Uterus (tissue), 4 donors: ENCODE data around the gene GNB5. TPM values are rescaled to one million over a fixed set of nuclear protein-coding genes. Genes with fewer than 3 reads are reported as not detected.

Experiments
- DNase-seq, 2 donors: peaks; one replicate each; pipeline ENCODE4 v3.0.0-alpha.2; 2019 to 2020
- H3K27ac ChIP-seq, 2 donors: fragments of 200-600 bp; sonication (generic); 1 replicate in 1 of 2; 2 replicates in 1 of 2; pipeline ENCODE4 v1.5.1; 2016 to 2018
- H3K27me3 ChIP-seq, 2 donors: fragments of 200-600 bp; sonication (generic); one replicate each; pipeline ENCODE4 v1.5.1; 2018 to 2019; ENCODE audit warnings: control low read depth in 1 of 2
- H3K36me3 ChIP-seq, 2 donors: fragments of 200-600 bp; sonication (generic); one replicate each; pipeline ENCODE4 v1.5.1; 2019; ENCODE audit warnings: control low read depth in 1 of 2
- H3K4me1 ChIP-seq, 2 donors: fragments of 200-600 bp; sonication (generic); one replicate each; pipeline ENCODE4 v1.5.1; 2018 to 2019; ENCODE audit warnings: control low read depth in 1 of 2
- H3K4me3 ChIP-seq, 2 donors: fragments of 200-600 bp; sonication (generic); 1 replicate in 1 of 2; 2 replicates in 1 of 2; pipeline ENCODE4 v1.5.1; 2018 to 2019; ENCODE audit warnings: mild to moderate bottlenecking in 1 of 2
- H3K9me3 ChIP-seq, 2 donors: fragments of 200-600 bp; sonication (generic); one replicate each; pipeline ENCODE4 v1.5.1; 2019; ENCODE audit warnings: control low read depth in 1 of 2
- POLR2A ChIP-seq, 2 donors: fragments of 450-650 bp; IDR thresholded peaks; one replicate each; pipeline ENCODE4 v1.6.1; 2016; ENCODE audit warnings: antibody characterized with exemption in 2 of 2, mild to moderate bottlenecking in 1 of 2, moderate library complexity in 1 of 2
- intact Hi-C: fragments of 100-400 bp; cut with DNase I; formaldehyde crosslinking; loops from one replicate; pipeline ENCODE4 v1.15.1; 2023; ENCODE audit warnings: low total_unique reads
- total RNA-seq, 4 donors: library from RNA; depleted of rRNA in 3 of 4; stranded (reverse); fragments of >200 nt in 3 of 4; gene quantifications; one replicate each; pipeline versions ENCODE4 v1.1.0 to v1.2.4, GENCODE V29; 2014 to 2023
- TF ChIP-seq, protein P1 (sequence below), 4 experiments: fragments of 200-600 bp in 2 of 4; fragments of 450-650 bp in 2 of 4; sonication (generic) in 2 of 4; IDR thresholded peaks; one replicate each; pipeline ENCODE4 v1.5.1; 2016 to 2019; ENCODE audit warnings: antibody characterized with exemption in 4 of 4, mild to moderate bottlenecking in 2 of 4, moderate library complexity in 1 of 4
- donor health status: DM: yes; HTN: yes; CAD: no.

Gene GNB5
- total RNA-seq, 4 donors from 2014 or later, result 28.4 to 73.8 (median 48.8) TPM

DNA sequence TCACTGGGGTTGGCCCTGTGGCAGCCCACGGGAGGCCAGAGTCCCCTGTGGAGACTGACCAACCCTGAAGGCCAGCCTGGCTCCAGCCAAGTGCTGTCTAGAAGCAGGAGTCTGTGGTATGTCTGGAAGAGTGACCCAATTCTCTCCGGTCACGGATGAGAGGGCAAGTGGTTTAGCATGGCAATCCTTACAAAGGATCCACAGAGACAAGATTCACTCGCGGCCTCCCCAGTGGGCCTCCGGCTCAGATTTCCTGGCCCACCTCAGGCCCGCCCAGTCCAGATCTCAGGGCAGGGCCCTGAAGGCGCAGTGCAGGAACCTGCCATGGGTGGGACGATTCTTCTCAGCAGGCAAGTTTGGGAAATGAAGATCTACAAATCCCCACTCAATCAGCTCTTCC, 73.6 kb downstream of the GNB5 start:
- Histone ChIP-seq H3K27ac (no peak overlapping the region), H3K9me3 (no peaks in the 10 kb centered on the region), H3K4me1 (peaks cover 0 to 2% of the 10 kb centered on the region in 2 donors), H3K4me3 (no peak overlapping the region), H3K27me3 (no peaks in the 10 kb centered on the region), H3K36me3 (no peaks in the 10 kb centered on the region)
- intact Hi-C loops, result no loop called here
- DNase-seq, result no peak
- TF ChIP-seq, protein P1, sequence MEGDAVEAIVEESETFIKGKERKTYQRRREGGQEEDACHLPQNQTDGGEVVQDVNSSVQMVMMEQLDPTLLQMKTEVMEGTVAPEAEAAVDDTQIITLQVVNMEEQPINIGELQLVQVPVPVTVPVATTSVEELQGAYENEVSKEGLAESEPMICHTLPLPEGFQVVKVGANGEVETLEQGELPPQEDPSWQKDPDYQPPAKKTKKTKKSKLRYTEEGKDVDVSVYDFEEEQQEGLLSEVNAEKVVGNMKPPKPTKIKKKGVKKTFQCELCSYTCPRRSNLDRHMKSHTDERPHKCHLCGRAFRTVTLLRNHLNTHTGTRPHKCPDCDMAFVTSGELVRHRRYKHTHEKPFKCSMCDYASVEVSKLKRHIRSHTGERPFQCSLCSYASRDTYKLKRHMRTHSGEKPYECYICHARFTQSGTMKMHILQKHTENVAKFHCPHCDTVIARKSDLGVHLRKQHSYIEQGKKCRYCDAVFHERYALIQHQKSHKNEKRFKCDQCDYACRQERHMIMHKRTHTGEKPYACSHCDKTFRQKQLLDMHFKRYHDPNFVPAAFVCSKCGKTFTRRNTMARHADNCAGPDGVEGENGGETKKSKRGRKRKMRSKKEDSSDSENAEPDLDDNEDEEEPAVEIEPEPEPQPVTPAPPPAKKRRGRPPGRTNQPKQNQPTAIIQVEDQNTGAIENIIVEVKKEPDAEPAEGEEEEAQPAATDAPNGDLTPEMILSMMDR (IDR thresholded peaks at IDR 0.05), result no peak
- no peak for TF ChIP-seq POLR2A (IDR thresholded peaks at IDR 0.05)

GRCh38 chr15:52115598-52116427, 75.4 kb downstream of the GNB5 start:
- Histone ChIP-seq H3K27ac (no peak overlapping the region), H3K36me3 (no peaks in the 10 kb centered on the region), H3K9me3 (no peaks in the 10 kb centered on the region), H3K4me3 (no peak overlapping the region), H3K27me3 (no peaks in the 10 kb centered on the region), H3K4me1 (peaks cover 0 to 9% of the 10 kb centered on the region in 2 donors)
- intact Hi-C loops, result no loop called here
- TF ChIP-seq, protein P1 (IDR thresholded peaks at IDR 0.05), result no peak
- TF ChIP-seq POLR2A (IDR thresholded peaks at IDR 0.05), result no peak
- DNase-seq, result no peak

GRCh38 chr15:52114261-52115055, 76.7 kb downstream of the GNB5 start:
- intact Hi-C loops, result no loop called here
- DNase-seq, result no peak
- Histone ChIP-seq H3K27me3 (no peaks in the 10 kb centered on the region), H3K27ac (no peak overlapping the region), H3K9me3 (no peaks in the 10 kb centered on the region), H3K4me1 (peaks cover 0 to 9% of the 10 kb centered on the region in 2 donors), H3K4me3 (no peak overlapping the region), H3K36me3 (no peaks in the 10 kb centered on the region)
- TF ChIP-seq, protein P1 (IDR thresholded peaks at IDR 0.05), result no peak
- no peak for TF ChIP-seq POLR2A (IDR thresholded peaks at IDR 0.05)

DNA sequence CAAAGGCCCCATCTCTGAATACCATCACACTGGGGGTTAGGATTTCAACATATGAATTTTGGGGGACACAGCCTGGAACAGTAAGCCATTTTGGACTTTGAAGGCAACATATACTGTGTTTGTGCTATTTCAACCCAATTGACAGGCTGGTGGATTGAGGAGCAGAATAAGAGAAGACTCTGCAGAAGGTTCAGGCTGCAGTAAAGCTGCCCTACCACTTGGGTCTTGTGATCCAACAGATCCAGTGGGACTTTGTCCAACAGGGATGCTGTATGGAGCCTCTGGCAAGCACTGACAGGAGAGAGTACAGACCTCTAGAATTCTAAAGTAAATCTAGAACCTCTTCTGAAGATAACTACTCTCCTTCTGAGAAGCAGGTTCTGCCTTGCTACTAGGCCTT, 77.5 kb downstream of the GNB5 start:
- Histone ChIP-seq H3K36me3 (no peaks in the 10 kb centered on the region), H3K4me3 (no peak overlapping the region), H3K4me1 (peaks cover 0 to 9% of the 10 kb centered on the region in 2 donors), H3K27me3 (no peaks in the 10 kb centered on the region), H3K9me3 (no peaks in the 10 kb centered on the region), H3K27ac (no peak overlapping the region)
- DNase-seq, result no peak
- intact Hi-C loops, result no loop called here
- TF ChIP-seq, protein P1 (IDR thresholded peaks at IDR 0.05), result no peak
- TF ChIP-seq POLR2A (IDR thresholded peaks at IDR 0.05), result no peak

DNA sequence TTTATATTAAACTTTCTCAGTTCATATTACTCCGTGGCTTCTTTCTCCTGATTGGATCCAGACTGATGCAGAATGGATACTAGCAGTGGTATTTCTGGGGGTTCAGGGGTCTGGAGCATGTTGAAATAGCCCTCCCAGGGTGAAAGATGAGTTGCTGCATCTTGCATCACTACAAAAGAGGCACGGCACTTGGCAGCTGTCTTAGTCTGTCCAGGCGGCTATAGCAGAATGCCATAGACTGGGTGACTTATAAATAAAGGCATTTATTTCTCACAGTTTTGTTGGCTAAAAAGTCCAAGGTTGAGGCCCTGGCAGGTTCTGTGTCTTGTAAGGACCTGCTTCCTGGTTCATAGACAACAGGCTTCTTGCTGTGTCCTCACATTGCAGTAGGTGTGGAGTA, 78.0 kb downstream of the GNB5 start:
- Histone ChIP-seq H3K36me3 (no peaks in the 10 kb centered on the region), H3K9me3 (no peaks in the 10 kb centered on the region), H3K27ac (no peak overlapping the region), H3K27me3 (no peaks in the 10 kb centered on the region), H3K4me1 (peaks cover 0 to 9% of the 10 kb centered on the region in 2 donors), H3K4me3 (no peak overlapping the region)
- TF ChIP-seq, protein P1 (IDR thresholded peaks at IDR 0.05), result no peak
- no peak for TF ChIP-seq POLR2A (IDR thresholded peaks at IDR 0.05)
- DNase-seq, result no peak
- intact Hi-C loops, result no loop called here
